H9 (cell line): ENCODE measurements around the gene NRN1. TPM values are rescaled to one million over a fixed set of nuclear protein-coding genes. Genes with fewer than 3 reads are reported as not detected.

Experiments
- DNase-seq: peaks from one replicate; pipeline ENCODE4 v3.0.0-alpha.2; 2017
- H2AFZ ChIP-seq: one replicate; pipeline ENCODE4 v1.6.1; 2013; ENCODE audit warnings: mild to moderate bottlenecking, low read length, control low read depth, moderate library complexity
- H2AK5ac ChIP-seq: 2 replicates; pipeline ENCODE4 v1.6.1; 2013; ENCODE audit warnings: low read length, control low read depth, mixed read lengths; ENCODE audit not compliant: insufficient read length
- H2BK120ac ChIP-seq: one replicate; pipeline ENCODE4 v1.6.1; 2013; ENCODE audit warnings: low read depth, mild to moderate bottlenecking, low read length, control low read depth, inconsistent platforms; ENCODE audit not compliant: poor library complexity, severe bottlenecking
- H2BK12ac ChIP-seq: 2 replicates; pipeline ENCODE4 v1.6.1; 2013; ENCODE audit warnings: low read length, control low read depth, mixed read lengths, low read depth; ENCODE audit not compliant: insufficient read length
- H2BK15ac ChIP-seq: 2 replicates; pipeline ENCODE4 v1.6.1; 2013; ENCODE audit warnings: low read depth, low read length, control low read depth
- H2BK20ac ChIP-seq: one replicate; pipeline ENCODE4 v1.6.1; 2013; ENCODE audit warnings: low read depth, mild to moderate bottlenecking, low read length, control low read depth, inconsistent platforms; ENCODE audit not compliant: poor library complexity, severe bottlenecking
- H2BK5ac ChIP-seq: 2 replicates; pipeline ENCODE4 v1.6.1; 2013; ENCODE audit warnings: low read length, control low read depth, mixed read lengths; ENCODE audit not compliant: insufficient read length
- H3K14ac ChIP-seq: 2 replicates; pipeline ENCODE4 v1.6.1; 2013; ENCODE audit warnings: low read length, control low read depth; ENCODE audit not compliant: insufficient read depth
- H3K18ac ChIP-seq: 2 replicates; pipeline ENCODE4 v1.6.1; 2013; ENCODE audit warnings: low read depth, mild to moderate bottlenecking, mixed read lengths, low read length, control low read depth; ENCODE audit not compliant: insufficient read length
- H3K23ac ChIP-seq: 2 replicates; pipeline ENCODE4 v1.6.1; 2013; ENCODE audit warnings: low read length, control low read depth, mixed read lengths, low read depth; ENCODE audit not compliant: insufficient read length
- H3K23me2 ChIP-seq: 2 replicates; pipeline ENCODE4 v1.6.1; 2013; ENCODE audit warnings: low read depth, mild to moderate bottlenecking, mixed read lengths, low read length, control low read depth; ENCODE audit not compliant: insufficient read length, poor library complexity, severe bottlenecking
- H3K27ac ChIP-seq: 2 replicates; pipeline ENCODE4 v1.5.1; 2013; ENCODE audit warnings: low read length, control low read depth, mixed read lengths, low read depth; ENCODE audit not compliant: insufficient read length
- H3K27me3 ChIP-seq: 2 replicates; pipeline ENCODE4 v1.6.1; 2013; ENCODE audit warnings: low read length, control low read depth, inconsistent platforms; ENCODE audit not compliant: insufficient read depth
- H3K4ac ChIP-seq: 2 replicates; pipeline ENCODE4 v1.6.1; 2013; ENCODE audit warnings: low read depth, mild to moderate bottlenecking, control low read depth, inconsistent platforms, low read length, moderate library complexity
- H3K4me1 ChIP-seq: 2 replicates; pipeline ENCODE4 v1.6.1; 2013; ENCODE audit warnings: low read length, control low read depth, inconsistent platforms; ENCODE audit not compliant: insufficient read depth
- H3K4me2 ChIP-seq: 2 replicates; pipeline ENCODE4 v1.6.1; 2013; ENCODE audit warnings: low read length, control low read depth, mixed read lengths; ENCODE audit not compliant: insufficient read length, insufficient read depth
- H3K56ac ChIP-seq: 2 replicates; pipeline ENCODE4 v1.6.1; 2013; ENCODE audit warnings: low read depth, mild to moderate bottlenecking, mixed read lengths, low read length, control low read depth; ENCODE audit not compliant: insufficient read length
- H3K79me1 ChIP-seq: 2 replicates; pipeline ENCODE4 v1.6.1; 2013; ENCODE audit warnings: low read depth, mild to moderate bottlenecking, moderate library complexity, low read length, control low read depth, inconsistent platforms; ENCODE audit not compliant: insufficient read depth, poor library complexity, severe bottlenecking
- H3K79me2 ChIP-seq: 2 replicates; pipeline ENCODE4 v1.6.1; 2013; ENCODE audit warnings: low read length, control low read depth, inconsistent platforms; ENCODE audit not compliant: insufficient read depth
- H3K9ac ChIP-seq: 2 replicates; pipeline ENCODE4 v1.6.1; 2013; ENCODE audit warnings: low read length, control low read depth, mixed read lengths; ENCODE audit not compliant: insufficient read length; ENCODE audit errors: extremely low read depth
- H3K9me3 ChIP-seq: one replicate; pipeline ENCODE4 v1.6.1; 2013; ENCODE audit warnings: low read depth, low read length, inconsistent platforms; ENCODE audit not compliant: control insufficient read depth
- H3T11ph ChIP-seq: one replicate; pipeline ENCODE4 v1.6.1; 2013; ENCODE audit warnings: mild to moderate bottlenecking, low read length, control low read depth, inconsistent platforms
- H4K20me1 ChIP-seq: one replicate; pipeline ENCODE4 v1.6.1; 2013; ENCODE audit not compliant: control insufficient read depth, insufficient read length, insufficient read depth
- H4K5ac ChIP-seq: 2 replicates; pipeline ENCODE4 v1.6.1; 2013; ENCODE audit warnings: low read depth, mild to moderate bottlenecking, mixed read lengths, low read length, control low read depth; ENCODE audit not compliant: insufficient read length
- H4K8ac ChIP-seq: replicated peaks from 2 replicates; pipeline ENCODE4 v1.6.1; 2013; ENCODE audit warnings: low read length, control low read depth, mixed read lengths, low read depth; ENCODE audit not compliant: insufficient read length
- H4K91ac ChIP-seq: 2 replicates; pipeline ENCODE4 v1.6.1; 2013; ENCODE audit warnings: low read depth, mild to moderate bottlenecking, moderate library complexity, mixed read lengths, low read length, control low read depth; ENCODE audit not compliant: insufficient read length
- H3K27ac Mint-ChIP-seq, 3 experiments: 2 replicates in 2 of 3; 3 replicates in 1 of 3; pipeline ENCODE4 v1.8.0; 2020 to 2021; ENCODE audit warnings: mixed read lengths in 3 of 3, mild to moderate bottlenecking in 1 of 3, moderate library complexity in 1 of 3
- H3K27me3 Mint-ChIP-seq: 2 replicates; pipeline ENCODE4 v1.8.0; 2021; ENCODE audit warnings: low read depth, mild to moderate bottlenecking, moderate library complexity, mixed read lengths
- H3K36me3 Mint-ChIP-seq, 3 experiments: 2 replicates in 2 of 3; 3 replicates in 1 of 3; pipeline ENCODE4 v1.8.0; 2020 to 2021; ENCODE audit warnings: low read depth in 3 of 3, mixed read lengths in 3 of 3; ENCODE audit not compliant: insufficient read depth in 1 of 3
- H3K4me1 Mint-ChIP-seq, 2 experiments: 2 replicates each; pipeline ENCODE4 v1.8.0; 2020; ENCODE audit warnings: mixed read lengths in 2 of 2
- H3K4me3 Mint-ChIP-seq, 2 experiments: 2 replicates in 1 of 2; 3 replicates in 1 of 2; pipeline ENCODE4 v1.8.0; 2020 to 2021; ENCODE audit warnings: mild to moderate bottlenecking in 2 of 2, mixed read lengths in 2 of 2, moderate library complexity in 1 of 2
- H3K9me3 Mint-ChIP-seq, 2 experiments: 2 replicates in 1 of 2; 3 replicates in 1 of 2; pipeline ENCODE4 v1.8.0; 2020; ENCODE audit warnings: mild to moderate bottlenecking in 2 of 2, mixed read lengths in 2 of 2, moderate library complexity in 1 of 2
- WGBS: extraction: QIAGEN DNeasy Blood & Tissue Kit; methylation state at CpG from one replicate; pipeline ENCODE4 v1.1.7; 2013; ENCODE audit warnings: missing lambda C conversion rate, low lambda C conversion rate, mixed read lengths; ENCODE audit not compliant: insufficient read length; ENCODE audit errors: extremely low coverage; 5-methylcytosine and 5-hydroxymethylcytosine counted together
- total RNA-seq: library from RNA; stranded (reverse); gene quantifications from 2 replicates; pipeline ENCODE4 v1.2.1, GENCODE V29; 2021
- TF ChIP-seq, protein P1 (sequence below): fragments of 200-600 bp; sonication (generic); conservative IDR thresholded peaks from 3 replicates; pipeline ENCODE4 v1.8.0; 2021; ENCODE audit warnings: antibody characterized with exemption, mild to moderate bottlenecking

NRN1 gene
- total RNA-seq, 1 experiment from 2014 or later: not detected

DNA sequence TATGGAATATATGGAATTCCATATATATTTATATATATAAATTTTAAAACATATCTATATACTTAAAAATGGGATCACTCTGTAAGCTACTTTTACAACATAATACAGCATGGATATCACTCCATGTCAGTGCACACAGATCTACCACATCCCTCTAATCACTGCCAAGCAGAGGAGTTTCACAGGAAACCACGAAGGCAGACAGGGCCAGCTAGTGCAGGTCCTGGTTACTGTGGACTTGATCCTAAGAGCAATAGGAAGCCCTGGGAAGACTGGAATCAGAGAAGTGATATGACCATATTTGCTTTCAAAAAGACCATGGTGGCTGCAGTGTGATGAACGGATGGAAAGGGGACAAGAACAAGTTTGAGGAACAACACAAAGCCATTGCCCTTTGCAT, 40.0 kb upstream of the NRN1 start:
- 0 out of 4 replicates have a peak, but pooled peaks cover 0 to 2% of the 10 kb centered on the region in 2 experiments for H3K4me1 Mint-ChIP-seq
- H3K4me1 ChIP-seq: no peaks in the 10 kb centered on the region
- H3K36me3 Mint-ChIP-seq: peaks cover 0 to 8% (median 7%) of the 10 kb centered on the region in 3 experiments; a peak in 5 of 7 replicates
- H2AK5ac ChIP-seq: no peak overlapping the region
- no peak overlapping the region for H3K27ac ChIP-seq
- H3K9me3 Mint-ChIP-seq: peaks cover 10 to 11% of the 10 kb centered on the region in 2 experiments; a peak in 4 of 5 replicates
- H2BK15ac ChIP-seq: no peak overlapping the region
- H4K8ac ChIP-seq: no peak overlapping the region
- no peak overlapping the region for H2BK12ac ChIP-seq
- no peaks in the 10 kb centered on the region for H3K23me2 ChIP-seq
- H3K4ac ChIP-seq: no peak overlapping the region
- DNase-seq: no peak
- H3K27me3 Mint-ChIP-seq: peaks cover 15% of the 10 kb centered on the region; the same call in 1 of the 2 replicates
- no peak overlapping the region for H3T11ph ChIP-seq
- H2BK5ac ChIP-seq: no peak overlapping the region
- H2AFZ ChIP-seq: no peak overlapping the region
- TF ChIP-seq, protein P1, sequence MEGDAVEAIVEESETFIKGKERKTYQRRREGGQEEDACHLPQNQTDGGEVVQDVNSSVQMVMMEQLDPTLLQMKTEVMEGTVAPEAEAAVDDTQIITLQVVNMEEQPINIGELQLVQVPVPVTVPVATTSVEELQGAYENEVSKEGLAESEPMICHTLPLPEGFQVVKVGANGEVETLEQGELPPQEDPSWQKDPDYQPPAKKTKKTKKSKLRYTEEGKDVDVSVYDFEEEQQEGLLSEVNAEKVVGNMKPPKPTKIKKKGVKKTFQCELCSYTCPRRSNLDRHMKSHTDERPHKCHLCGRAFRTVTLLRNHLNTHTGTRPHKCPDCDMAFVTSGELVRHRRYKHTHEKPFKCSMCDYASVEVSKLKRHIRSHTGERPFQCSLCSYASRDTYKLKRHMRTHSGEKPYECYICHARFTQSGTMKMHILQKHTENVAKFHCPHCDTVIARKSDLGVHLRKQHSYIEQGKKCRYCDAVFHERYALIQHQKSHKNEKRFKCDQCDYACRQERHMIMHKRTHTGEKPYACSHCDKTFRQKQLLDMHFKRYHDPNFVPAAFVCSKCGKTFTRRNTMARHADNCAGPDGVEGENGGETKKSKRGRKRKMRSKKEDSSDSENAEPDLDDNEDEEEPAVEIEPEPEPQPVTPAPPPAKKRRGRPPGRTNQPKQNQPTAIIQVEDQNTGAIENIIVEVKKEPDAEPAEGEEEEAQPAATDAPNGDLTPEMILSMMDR: no peak
- no peak overlapping the region for H3K56ac ChIP-seq
- no peaks in the 10 kb centered on the region for H3K9me3 ChIP-seq
- H3K23ac ChIP-seq: no peak overlapping the region
- H4K20me1 ChIP-seq: no peaks in the 10 kb centered on the region
- no peak overlapping the region for H3K27ac Mint-ChIP-seq
- H4K5ac ChIP-seq: no peak overlapping the region
- H3K18ac ChIP-seq: no peak overlapping the region
- H2BK120ac ChIP-seq: no peak overlapping the region
- H3K27me3 ChIP-seq: no peaks in the 10 kb centered on the region
- H3K79me1 ChIP-seq: no peaks in the 10 kb centered on the region
- H3K4me3 Mint-ChIP-seq: no peak overlapping the region
- no peak overlapping the region for H4K91ac ChIP-seq
- WGBS: no CpG with 5 or more reads among the region's 2 CpGs
- no peak overlapping the region for H3K14ac ChIP-seq
- H3K4me2 ChIP-seq: no peak overlapping the region
- no peak overlapping the region for H3K9ac ChIP-seq
- no peak overlapping the region for H2BK20ac ChIP-seq
- H3K79me2 ChIP-seq: no peaks in the 10 kb centered on the region
